SK-N-SH treated with all-trans-retinoic acid at 6 μM for 48 hours (cell line): ENCODE results near the gene CABP4.

Experiments
- ATAC-seq: fragments of 200-7000 bp; cut with Tn5 transposase; 3 replicates; pipeline ENCODE4 v1.9.1; 2020; ENCODE audit warnings: mild to moderate bottlenecking, moderate library complexity
- BACH2 ChIP-seq: fragments of 250-450 bp; sonication (Bioruptor Pico); IDR thresholded peaks from 2 replicates; pipeline ENCODE4 v1.9.0; 2021; ENCODE audit warnings: mild to moderate bottlenecking, borderline replicate concordance
- CREB5 ChIP-seq: fragments of 250-450 bp; sonication (Bioruptor Pico); IDR thresholded peaks from 2 replicates; pipeline ENCODE4 v1.5.1; 2020; ENCODE audit warnings: low read depth, mild to moderate bottlenecking, moderate library complexity
- CSDC2 ChIP-seq: fragments of 250-450 bp; sonication (Bioruptor Pico); IDR thresholded peaks from 2 replicates; pipeline ENCODE4 v1.5.0; 2020; ENCODE audit warnings: mild to moderate bottlenecking, moderate library complexity
- CSRNP3 ChIP-seq: fragments of 250-450 bp; sonication (Bioruptor Pico); IDR thresholded peaks from 2 replicates; pipeline ENCODE4 v1.5.1; 2021; ENCODE audit warnings: mild to moderate bottlenecking, moderate library complexity
- ESRRG ChIP-seq: fragments of 250-450 bp; sonication (Bioruptor Pico); IDR thresholded peaks from 2 replicates; pipeline ENCODE4 v1.6.1; 2021; ENCODE audit warnings: mild to moderate bottlenecking
- GLIS3 ChIP-seq: fragments of 250-450 bp; sonication (Bioruptor Pico); IDR thresholded peaks from 2 replicates; pipeline ENCODE4 v1.5.0; 2020; ENCODE audit warnings: mild to moderate bottlenecking, moderate library complexity
- OSR1 ChIP-seq: fragments of 250-450 bp; sonication (Bioruptor Pico); IDR thresholded peaks from 2 replicates; pipeline ENCODE4 v1.8.0; 2022; ENCODE audit warnings: moderate library complexity, mild to moderate bottlenecking, inconsistent platforms
- PATZ1 ChIP-seq: fragments of 250-450 bp; sonication (Bioruptor Pico); IDR thresholded peaks from 2 replicates; pipeline ENCODE4 v1.8.0; 2020; ENCODE audit warnings: mild to moderate bottlenecking, moderate library complexity, borderline replicate concordance
- POU6F1 ChIP-seq: fragments of 250-450 bp; sonication (Bioruptor Pico); IDR thresholded peaks from 2 replicates; pipeline ENCODE4 v1.8.0; 2021; ENCODE audit warnings: low read depth, mild to moderate bottlenecking, moderate library complexity, borderline replicate concordance
- PPARA ChIP-seq: fragments of 250-450 bp; sonication (Bioruptor Pico); IDR thresholded peaks from 2 replicates; pipeline ENCODE4 v1.5.0; 2020; ENCODE audit warnings: mild to moderate bottlenecking, borderline replicate concordance
- SNAI2 ChIP-seq: fragments of 250-450 bp; sonication (Bioruptor Pico); IDR thresholded peaks from 2 replicates; pipeline ENCODE4 v1.5.0; 2020; ENCODE audit warnings: mild to moderate bottlenecking, moderate library complexity
- TCF4 ChIP-seq: fragments of 250-450 bp; sonication (Bioruptor Pico); IDR thresholded peaks from 2 replicates; pipeline ENCODE4 v1.8.0; 2021; ENCODE audit warnings: mild to moderate bottlenecking, moderate library complexity, borderline replicate concordance
- TOX ChIP-seq: fragments of 250-450 bp; sonication (Bioruptor Pico); IDR thresholded peaks from 2 replicates; pipeline ENCODE4 v1.8.0; 2021; ENCODE audit warnings: mild to moderate bottlenecking, moderate library complexity, borderline replicate concordance
- TSHZ2 ChIP-seq: fragments of 250-450 bp; sonication (Bioruptor Pico); IDR thresholded peaks from 2 replicates; pipeline ENCODE4 v1.5.0; 2020; ENCODE audit warnings: mild to moderate bottlenecking, moderate library complexity
- ZC3H10 ChIP-seq: fragments of 250-450 bp; sonication (Bioruptor Pico); IDR thresholded peaks from 2 replicates; pipeline ENCODE4 v1.5.1; 2021; ENCODE audit warnings: mild to moderate bottlenecking, moderate library complexity
- ZFP3 ChIP-seq: fragments of 250-450 bp; sonication (Bioruptor Pico); IDR thresholded peaks from 2 replicates; pipeline ENCODE4 v1.5.0; 2020; ENCODE audit warnings: mild to moderate bottlenecking, moderate library complexity
- ZFP30 ChIP-seq: fragments of 450-650 bp; formaldehyde crosslinking; IDR thresholded peaks from 2 replicates; pipeline ENCODE4 v1.5.0; 2022; ENCODE audit warnings: mild to moderate bottlenecking, moderate library complexity
- ZNF70 ChIP-seq: fragments of 450-650 bp; formaldehyde crosslinking; IDR thresholded peaks from 2 replicates; pipeline ENCODE4 v1.5.0; 2020; ENCODE audit warnings: mild to moderate bottlenecking, moderate library complexity
- ZNF8 ChIP-seq: fragments of 450-650 bp; formaldehyde crosslinking; IDR thresholded peaks from 2 replicates; pipeline ENCODE4 v1.5.0; 2020; ENCODE audit warnings: mild to moderate bottlenecking, moderate library complexity

CABP4 gene

GRCh38 chr11:67468056-67468455 is 12.9 kb downstream of the CABP4 start:
- TF ChIP-seq PPARA (CRISPR knock-in tag) (no peak), ESRRG (no peak), ZFP3 (CRISPR knock-in tag) (no peak), SNAI2 (CRISPR knock-in tag) (no peak), ZC3H10 (CRISPR knock-in tag) (no peak), TCF4 (CRISPR knock-in tag) (no peak), CSRNP3 (CRISPR knock-in tag) (no peak), TSHZ2 (no peak), CREB5 (CRISPR knock-in tag) (no peak), ZNF70 (CRISPR knock-in tag) (no peak), BACH2 (CRISPR knock-in tag) (no peak), CSDC2 (CRISPR knock-in tag) (no peak)
- no peak for ATAC-seq

GRCh38 chr11:67468456-67468758 is 13.3 kb downstream of the CABP4 start:
- ATAC-seq = peak; percentile 9
- TF ChIP-seq TOX (CRISPR knock-in tag) = no peak
- no peak for TF ChIP-seq ZFP3 (CRISPR knock-in tag)
- no peak for TF ChIP-seq GLIS3 (CRISPR knock-in tag)
- TF ChIP-seq ZNF70 (CRISPR knock-in tag) = no peak
- TF ChIP-seq POU6F1 (CRISPR knock-in tag) = no peak
- no peak for TF ChIP-seq ZFP30 (CRISPR knock-in tag)
- TF ChIP-seq CSRNP3 (CRISPR knock-in tag) = no peak
- no peak for TF ChIP-seq TCF4 (CRISPR knock-in tag)
- no peak for TF ChIP-seq PATZ1 (CRISPR knock-in tag)
- TF ChIP-seq ESRRG = no peak
- no peak for TF ChIP-seq ZNF8 (CRISPR knock-in tag)
- no peak for TF ChIP-seq OSR1
- TF ChIP-seq CSDC2 (CRISPR knock-in tag) = no peak
- no peak for TF ChIP-seq PPARA (CRISPR knock-in tag)
- no peak for TF ChIP-seq BACH2 (CRISPR knock-in tag)
- no peak for TF ChIP-seq ZC3H10 (CRISPR knock-in tag)
- TF ChIP-seq, all 23 proteins: peak for 0
